ENCODE results near the gene RELCH.

The RELCH gene

GRCh38 chr18:62186774-62187542, at the start of gene RELCH, which contains the start of gene PIGN:
Gene RELCH (plus strand): TSS chr18:62187255. CDS start chr18:62187506, 251 bp downstream.
Gene PIGN (minus strand): TSS chr18:62187056. CDS start chr18:62161353, 25,703 bp downstream.
- peak; percentile 100 for DNase-seq

- no peak for DNase-seq
These were observed 48.4 kb upstream of the RELCH start for GRCh38 chr18:62138461-62139235.

- DNase-seq, result no peak
These were observed 46.8 kb upstream of the RELCH start for GRCh38 chr18:62140259-62140658.

GRCh38 chr18:62144338-62144737, 42.7 kb upstream of the RELCH start:
- no peak for DNase-seq

- no peak for DNase-seq
These were observed 35.8 kb upstream of the RELCH start for GRCh38 chr18:62151068-62151771.

- no peak for DNase-seq
These were observed 34.2 kb upstream of the RELCH start for GRCh38 chr18:62152844-62153243.

- DNase-seq, result no peak
These were observed 29.2 kb upstream of the RELCH start for GRCh38 chr18:62157843-62158242.

GRCh38 chr18:62164310-62164709, 22.7 kb upstream of the RELCH start:
- peak; percentile 72 for DNase-seq

GRCh38 chr18:62164855-62165487, 22.1 kb upstream of the RELCH start:
- DNase-seq, result peak; percentile 33

- no peak for DNase-seq
These were observed 21.5 kb upstream of the RELCH start for GRCh38 chr18:62165583-62165982.

GRCh38 chr18:62166524-62166923, 20.5 kb upstream of the RELCH start:
- peak; percentile 17 for DNase-seq

GRCh38 chr18:62170857-62171256, 16.2 kb upstream of the RELCH start:
- no peak for DNase-seq

- DNase-seq, result no peak
These were observed 14.8 kb upstream of the RELCH start for GRCh38 chr18:62172298-62172697.

- no peak for DNase-seq
These were observed 11.5 kb upstream of the RELCH start for GRCh38 chr18:62175521-62175920.

- DNase-seq, result no peak
These were observed 9.8 kb upstream of the RELCH start for GRCh38 chr18:62177271-62177670.

- DNase-seq, result peak; percentile 47
These were observed 7.8 kb upstream of the RELCH start for GRCh38 chr18:62179213-62179612.

- no peak for DNase-seq
These were observed 4.8 kb upstream of the RELCH start for GRCh38 chr18:62182220-62182619.

- peak; percentile 87 for DNase-seq
These were observed 3.4 kb upstream of the RELCH start for GRCh38 chr18:62183578-62184195.

GRCh38 chr18:62186499-62186773, 619 bp upstream of the RELCH start:
- no peak for DNase-seq

- peak; percentile 95 for DNase-seq
These were observed 772 bp downstream of the RELCH start for GRCh38 chr18:62187543-62188510.

- DNase-seq, result no peak
These were observed 2.2 kb downstream of the RELCH start for GRCh38 chr18:62189208-62189607.
